Fibroblast of lung (primary cell): ENCODE data around the gene ETV1. TPM values are rescaled to one million over a fixed set of nuclear protein-coding genes. Genes with fewer than 3 reads are reported as not detected.

ENCODE experiments used
- DNase-seq, 2 donors: peaks; one replicate each; pipeline versions ENCODE4 v3.0.0 to v3.0.0-alpha.2; 2010; ENCODE audit warnings: low read depth in 2 of 2
- H2AFZ ChIP-seq: 2 replicates; pipeline ENCODE4 v1.5.1; 2012; ENCODE audit warnings: low read length, control low read depth, inconsistent platforms
- H3K27ac ChIP-seq: 2 replicates; pipeline ENCODE4 v1.5.1; 2011; ENCODE audit warnings: low read length, control low read depth; ENCODE audit not compliant: insufficient read depth
- H3K27me3 ChIP-seq: 2 replicates; pipeline ENCODE4 v1.5.1; 2011; ENCODE audit warnings: mild to moderate bottlenecking, low read length; ENCODE audit not compliant: control insufficient read depth, insufficient read depth
- H3K36me3 ChIP-seq: 2 replicates; pipeline ENCODE4 v1.5.1; 2011; ENCODE audit warnings: low read length; ENCODE audit not compliant: control insufficient read depth, insufficient read depth
- H3K4me1 ChIP-seq: 2 replicates; pipeline ENCODE4 v1.5.1; 2011; ENCODE audit warnings: low read length; ENCODE audit not compliant: control insufficient read depth, insufficient read depth; ENCODE audit errors: extremely low read depth
- H3K4me2 ChIP-seq: 2 replicates; pipeline ENCODE4 v1.5.1; 2011; ENCODE audit warnings: low read length, control low read depth; ENCODE audit not compliant: insufficient read depth; ENCODE audit errors: extremely low read depth
- H3K4me3 ChIP-seq, 4 experiments: fragments of 200-600 bp in 1 of 4; sonication (generic) in 1 of 4; replicated peaks in 1 of 4; 2 replicates each; pipeline ENCODE4 v1.5.1; 2011 to 2016; ENCODE audit warnings: low read length in 4 of 4, low read depth in 3 of 4, mild to moderate bottlenecking in 3 of 4, control low read depth in 2 of 4, inconsistent platforms in 1 of 4, mixed read lengths in 1 of 4; ENCODE audit not compliant: insufficient read depth in 1 of 4; ENCODE audit errors: control extremely low read depth in 1 of 4
- H3K79me2 ChIP-seq: 2 replicates; pipeline ENCODE4 v1.5.1; 2012; ENCODE audit warnings: mild to moderate bottlenecking, low read length, inconsistent platforms; ENCODE audit not compliant: control insufficient read depth, insufficient read depth
- H3K9ac ChIP-seq: 2 replicates; pipeline ENCODE4 v1.5.1; 2011; ENCODE audit warnings: mild to moderate bottlenecking, low read length, control low read depth; ENCODE audit not compliant: insufficient read depth
- H3K9me3 ChIP-seq: 2 replicates; pipeline ENCODE4 v1.5.1; 2012; ENCODE audit warnings: low read depth, low read length; ENCODE audit not compliant: control insufficient read depth, insufficient read depth
- H4K20me1 ChIP-seq: 2 replicates; pipeline ENCODE4 v1.5.1; 2011; ENCODE audit warnings: low read length; ENCODE audit not compliant: control insufficient read depth, insufficient read depth; ENCODE audit errors: extremely low read depth
- EZH2 ChIP-seq: IDR thresholded peaks from 2 replicates; pipeline ENCODE4 v1.5.1; 2012; ENCODE audit warnings: low read length, control low read depth, mild to moderate bottlenecking; ENCODE audit errors: missing control alignments
- polyA plus RNA-seq, 2 donors: library from polyadenylated mRNA; depleted of rRNA in 1 of 2; stranded (reverse) in 1 of 2; unstranded in 1 of 2; fragments of >200 nt; gene quantifications; 2 replicates each; pipeline ENCODE4 v1.2.1, GENCODE V29; 2011 to 2012; ENCODE audit warnings: missing spikeins in 1 of 2
- total RNA-seq: library from RNA; depleted of rRNA; stranded (reverse); fragments of >200 nt; gene quantifications from 2 replicates; pipeline ENCODE4 v1.2.1, GENCODE V29; 2014
- TF ChIP-seq, protein P1 (sequence below), 2 donors: IDR thresholded peaks in 1 of 2; conservative IDR thresholded peaks in 1 of 2; 1 replicate in 1 of 2; 2 replicates in 1 of 2; pipeline ENCODE4 v1.5.1; 2011 to 2012; ENCODE audit warnings: low read length in 2 of 2, control low read depth in 1 of 2, inconsistent platforms in 1 of 2, low read depth in 1 of 2, mild to moderate bottlenecking in 1 of 2

Gene ETV1
- total and polyA plus RNA-seq, 2 donors (not counting 1 experiment from before 2014, with no cell fraction given) = 13.3 to 26.4 TPM

DNA sequence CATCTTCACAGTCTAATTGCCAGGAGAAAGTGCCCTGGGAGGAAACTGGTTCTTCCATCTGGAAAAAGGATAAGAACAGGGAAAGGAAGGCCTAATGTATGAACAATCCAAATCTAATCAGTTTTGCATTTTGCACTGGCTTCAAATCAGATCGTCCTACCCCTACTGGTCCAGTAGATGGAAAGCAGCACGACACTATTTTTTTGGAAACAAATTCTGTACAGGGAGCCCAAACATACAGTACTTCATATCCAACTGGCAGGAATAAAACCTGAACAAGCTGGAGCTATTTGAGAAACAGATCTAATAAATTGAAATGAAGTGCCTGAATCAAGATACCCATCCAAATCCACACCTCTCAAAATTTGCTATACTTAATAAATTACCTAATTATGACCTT lies 36.5 kb downstream of the ETV1 start:
- no peak overlapping the region for H3K9ac ChIP-seq
- H3K27me3 ChIP-seq = no peaks in the 10 kb centered on the region
- no peaks in the 10 kb centered on the region for H3K4me1 ChIP-seq
- TF ChIP-seq, protein P1, sequence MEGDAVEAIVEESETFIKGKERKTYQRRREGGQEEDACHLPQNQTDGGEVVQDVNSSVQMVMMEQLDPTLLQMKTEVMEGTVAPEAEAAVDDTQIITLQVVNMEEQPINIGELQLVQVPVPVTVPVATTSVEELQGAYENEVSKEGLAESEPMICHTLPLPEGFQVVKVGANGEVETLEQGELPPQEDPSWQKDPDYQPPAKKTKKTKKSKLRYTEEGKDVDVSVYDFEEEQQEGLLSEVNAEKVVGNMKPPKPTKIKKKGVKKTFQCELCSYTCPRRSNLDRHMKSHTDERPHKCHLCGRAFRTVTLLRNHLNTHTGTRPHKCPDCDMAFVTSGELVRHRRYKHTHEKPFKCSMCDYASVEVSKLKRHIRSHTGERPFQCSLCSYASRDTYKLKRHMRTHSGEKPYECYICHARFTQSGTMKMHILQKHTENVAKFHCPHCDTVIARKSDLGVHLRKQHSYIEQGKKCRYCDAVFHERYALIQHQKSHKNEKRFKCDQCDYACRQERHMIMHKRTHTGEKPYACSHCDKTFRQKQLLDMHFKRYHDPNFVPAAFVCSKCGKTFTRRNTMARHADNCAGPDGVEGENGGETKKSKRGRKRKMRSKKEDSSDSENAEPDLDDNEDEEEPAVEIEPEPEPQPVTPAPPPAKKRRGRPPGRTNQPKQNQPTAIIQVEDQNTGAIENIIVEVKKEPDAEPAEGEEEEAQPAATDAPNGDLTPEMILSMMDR (conservative IDR thresholded peaks at IDR 0.05 in 1 of 2, IDR thresholded peaks at IDR 0.05 in 1 of 2; ENCODE audit: low read depth in 1 of 2, low read length in 2 of 2) = no peak
- TF ChIP-seq EZH2 = no peak
- no peak for DNase-seq
- H4K20me1 ChIP-seq = no peaks in the 10 kb centered on the region
- no peaks in the 10 kb centered on the region for H3K36me3 ChIP-seq
- no peak overlapping the region for H2AFZ ChIP-seq
- H3K4me2 ChIP-seq = no peak overlapping the region
- H3K9me3 ChIP-seq = no peaks in the 10 kb centered on the region
- no peak overlapping the region for H3K27ac ChIP-seq
- no peaks in the 10 kb centered on the region for H3K79me2 ChIP-seq
- H3K4me3 ChIP-seq = no peak overlapping the region

DNA sequence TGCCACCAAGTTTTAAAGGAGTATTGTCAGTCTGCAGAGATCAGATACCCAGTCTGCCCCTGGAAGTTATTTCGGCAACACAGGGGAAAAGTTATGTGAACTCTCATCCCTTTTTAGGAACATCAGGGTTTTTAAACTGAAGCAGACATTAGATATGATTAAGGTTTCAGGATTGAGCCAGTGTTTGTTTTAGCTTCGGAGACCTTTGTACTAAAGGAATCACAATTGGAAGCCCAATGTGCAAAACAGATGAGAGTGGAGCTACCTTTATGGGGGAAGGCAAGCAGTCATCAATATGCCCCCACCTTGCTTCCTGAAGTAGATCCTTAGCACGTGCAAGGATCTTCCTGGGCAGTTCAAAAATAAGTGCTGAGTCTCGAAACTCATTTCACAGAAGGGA lies 39.5 kb downstream of the ETV1 start:
- H3K36me3 ChIP-seq = no peaks in the 10 kb centered on the region
- no peak for TF ChIP-seq EZH2
- TF ChIP-seq, protein P1 (conservative IDR thresholded peaks at IDR 0.05 in 1 of 2, IDR thresholded peaks at IDR 0.05 in 1 of 2; ENCODE audit: low read depth in 1 of 2, low read length in 2 of 2) = no peak
- no peak overlapping the region for H3K4me2 ChIP-seq
- H3K27ac ChIP-seq = no peak overlapping the region
- H3K9ac ChIP-seq = no peak overlapping the region
- no peak overlapping the region for H3K4me3 ChIP-seq
- H3K4me1 ChIP-seq = peaks cover 2% of the 10 kb centered on the region
- no peak overlapping the region for H2AFZ ChIP-seq
- H3K27me3 ChIP-seq = no peaks in the 10 kb centered on the region
- no peak for DNase-seq
- H3K79me2 ChIP-seq = no peaks in the 10 kb centered on the region
- H3K9me3 ChIP-seq = no peaks in the 10 kb centered on the region
- no peaks in the 10 kb centered on the region for H4K20me1 ChIP-seq

DNA sequence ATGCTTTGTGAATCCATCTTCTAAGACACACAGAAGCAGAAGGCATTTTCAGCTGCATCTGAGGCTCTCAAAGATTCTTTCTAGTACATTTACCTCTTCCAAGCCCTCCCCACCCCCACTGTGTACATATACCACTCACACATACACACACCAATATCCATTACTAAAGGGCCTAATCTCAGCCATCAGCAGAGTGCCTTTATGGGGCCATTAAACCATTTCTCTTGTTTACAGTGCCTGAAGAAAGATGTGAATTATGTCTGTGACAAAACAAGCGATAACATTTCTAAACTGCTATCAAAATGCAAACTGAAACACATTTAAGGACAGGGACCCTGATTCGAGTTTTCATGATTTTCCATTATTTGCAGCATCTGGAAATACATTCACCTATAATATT lies 40.0 kb downstream of the ETV1 start:
- Histone ChIP-seq H3K27ac (no peak overlapping the region), H2AFZ (no peak overlapping the region), H3K4me3 (no peak overlapping the region), H3K79me2 (no peaks in the 10 kb centered on the region), H3K9ac (no peak overlapping the region), H4K20me1 (no peaks in the 10 kb centered on the region), H3K27me3 (no peaks in the 10 kb centered on the region), H3K9me3 (no peaks in the 10 kb centered on the region), H3K4me2 (no peak overlapping the region), H3K4me1 (peaks cover 2% of the 10 kb centered on the region), H3K36me3 (no peaks in the 10 kb centered on the region)
- no peak for DNase-seq
- TF ChIP-seq, protein P1 (conservative IDR thresholded peaks at IDR 0.05 in 1 of 2, IDR thresholded peaks at IDR 0.05 in 1 of 2; ENCODE audit: low read depth in 1 of 2, low read length in 2 of 2) = no peak
- no peak for TF ChIP-seq EZH2
